HEK293 (cell line): ENCODE data around the gene DSCAML1.

ENCODE experiments used
- CTCF ChIA-PET: fragments of 350-600 bp; formaldehyde crosslinking; extraction: SDS; loops from one replicate; lab custom pipeline; 2021; ENCODE audit warnings: antibody characterized with exemption; lab: Yijun Ruan, JAX
- POLR2A ChIA-PET: fragments of 300-600 bp; formaldehyde crosslinking; extraction: SDS; loops from one replicate; lab custom pipeline; 2020; ENCODE audit warnings: antibody characterized with exemption, inconsistent platforms; lab: Yijun Ruan, JAX
- H3K27ac ChIP-seq: fragments of 200-500 bp; sonication (Bioruptor generic); 2 replicates; pipeline ENCODE4 v1.5.1; 2014; ENCODE audit warnings: low read depth, low read length, control low read depth, inconsistent platforms; ENCODE audit errors: extremely low read depth
- H3K36me3 ChIP-seq, 2 experiments: fragments of 200-500 bp in 1 of 2; sonication (Bioruptor generic) in 1 of 2; 1 replicate in 1 of 2; 2 replicates in 1 of 2; pipeline ENCODE4 v1.5.1; 2014 to 2017; ENCODE audit warnings: inconsistent platforms in 2 of 2, low read length in 2 of 2; ENCODE audit not compliant: control insufficient read depth in 2 of 2, insufficient read depth in 1 of 2
- H3K4me1 ChIP-seq: fragments of 200-500 bp; sonication (Bioruptor generic); 2 replicates; pipeline ENCODE4 v1.5.1; 2014; ENCODE audit warnings: mild to moderate bottlenecking, low read length, inconsistent platforms; ENCODE audit not compliant: control insufficient read depth, insufficient read depth
- H3K4me3 ChIP-seq: 2 replicates; pipeline ENCODE4 v1.5.1; 2011; ENCODE audit warnings: low read depth, mild to moderate bottlenecking, control low read depth, low read length, moderate library complexity
- H3K9me3 ChIP-seq: fragments of 200-500 bp; sonication (Bioruptor generic); 2 replicates; pipeline ENCODE4 v1.5.1; 2014; ENCODE audit warnings: low read depth, low read length, inconsistent platforms; ENCODE audit not compliant: control insufficient read depth, insufficient read depth
- GLIS1 ChIP-seq: fragments of 450-650 bp; formaldehyde crosslinking; IDR thresholded peaks from 2 replicates; pipeline ENCODE4 v1.5.1; 2016; ENCODE audit warnings: missing biosample characterization, missing genetic modification characterization
- KLF9 ChIP-seq: fragments of 450-650 bp; formaldehyde crosslinking; IDR thresholded peaks from 2 replicates; pipeline ENCODE4 v1.5.1; 2016; ENCODE audit warnings: missing biosample characterization, missing genetic modification characterization, low read depth
- PRDM4 ChIP-seq: fragments of 450-650 bp; formaldehyde crosslinking; IDR thresholded peaks from 2 replicates; pipeline ENCODE4 v1.5.1; 2017; ENCODE audit warnings: missing biosample characterization, missing genetic modification characterization
- YY1 ChIP-seq: fragments of 450-650 bp; formaldehyde crosslinking; IDR thresholded peaks from 2 replicates; pipeline ENCODE4 v1.5.1; 2018; ENCODE audit warnings: missing biosample characterization, missing genetic modification characterization
- ZFP3 ChIP-seq: fragments of 450-650 bp; formaldehyde crosslinking; IDR thresholded peaks from 2 replicates; pipeline ENCODE4 v1.5.1; 2016; ENCODE audit warnings: low read depth, missing biosample characterization, missing genetic modification characterization
- ZFP37 ChIP-seq: fragments of 450-650 bp; formaldehyde crosslinking; IDR thresholded peaks from 2 replicates; pipeline ENCODE4 v1.5.1; 2016; ENCODE audit warnings: missing biosample characterization, missing genetic modification characterization
- ZIC2 ChIP-seq: fragments of 450-650 bp; formaldehyde crosslinking; IDR thresholded peaks from 2 replicates; pipeline ENCODE4 v1.5.1; 2016; ENCODE audit warnings: missing biosample characterization, missing genetic modification characterization
- ZNF16 ChIP-seq: fragments of 450-650 bp; formaldehyde crosslinking; IDR thresholded peaks from 2 replicates; pipeline ENCODE4 v1.5.1; 2016; ENCODE audit warnings: low read depth, missing biosample characterization, missing genetic modification characterization
- ZNF19 ChIP-seq: fragments of 450-650 bp; formaldehyde crosslinking; IDR thresholded peaks from 2 replicates; pipeline ENCODE4; 2016; ENCODE audit warnings: missing biosample characterization, missing genetic modification characterization, low read depth
- ZNF211 ChIP-seq: fragments of 450-650 bp; formaldehyde crosslinking; IDR thresholded peaks from 2 replicates; pipeline ENCODE4 v1.5.1; 2016; ENCODE audit warnings: low read depth, missing biosample characterization, missing genetic modification characterization
- ZNF366 ChIP-seq: fragments of 450-650 bp; formaldehyde crosslinking; conservative IDR thresholded peaks from 2 replicates; pipeline ENCODE4 v1.5.1; 2016; ENCODE audit warnings: missing biosample characterization, missing genetic modification characterization
- ZNF426 ChIP-seq: fragments of 450-650 bp; formaldehyde crosslinking; IDR thresholded peaks from 2 replicates; pipeline ENCODE4 v1.5.1; 2017; ENCODE audit warnings: missing biosample characterization, missing genetic modification characterization, mild to moderate bottlenecking, inconsistent platforms, moderate library complexity
- ZNF513 ChIP-seq: fragments of 450-650 bp; IDR thresholded peaks from 2 replicates; pipeline ENCODE4 v1.5.1; 2018; ENCODE audit warnings: missing biosample characterization, missing genetic modification characterization
- ZNF558 ChIP-seq: fragments of 450-650 bp; formaldehyde crosslinking; IDR thresholded peaks from 2 replicates; pipeline ENCODE4 v1.5.1; 2016; ENCODE audit warnings: missing biosample characterization, missing genetic modification characterization
- ZNF585B ChIP-seq: fragments of 450-650 bp; formaldehyde crosslinking; IDR thresholded peaks from 2 replicates; pipeline ENCODE4 v1.5.1; 2016; ENCODE audit warnings: missing biosample characterization, missing genetic modification characterization
- ZNF623 ChIP-seq: fragments of 450-650 bp; formaldehyde crosslinking; IDR thresholded peaks from 2 replicates; pipeline ENCODE4 v1.5.1; 2016; ENCODE audit warnings: missing biosample characterization, missing genetic modification characterization
- ZNF639 ChIP-seq: fragments of 450-650 bp; formaldehyde crosslinking; IDR thresholded peaks from 2 replicates; pipeline ENCODE4 v1.5.1; 2016; ENCODE audit warnings: missing biosample characterization, missing genetic modification characterization
- ZNF645 ChIP-seq: fragments of 450-650 bp; formaldehyde crosslinking; IDR thresholded peaks from 2 replicates; pipeline ENCODE4; 2016; ENCODE audit warnings: missing biosample characterization, missing genetic modification characterization
- ZNF670 ChIP-seq: fragments of 450-650 bp; formaldehyde crosslinking; IDR thresholded peaks from 2 replicates; pipeline ENCODE4 v1.5.1; 2016; ENCODE audit warnings: missing biosample characterization, missing genetic modification characterization, low read depth
- ZNF791 ChIP-seq: fragments of 450-650 bp; formaldehyde crosslinking; IDR thresholded peaks from 2 replicates; pipeline ENCODE4 v1.5.1; 2016; ENCODE audit warnings: missing biosample characterization, missing genetic modification characterization

Gene DSCAML1

GRCh38 chr11:117528097-117528721 is 268.8 kb downstream of the DSCAML1 start:
- CTCF ChIA-PET, result interaction anchor here (1.0 to 1.8 kb wide), 3 partner anchors 83 to 291 kb away, joined by 3 to 5 read pairs (median 4); no protein-coding TSS in a partner anchor
- POLR2A ChIA-PET, result no interaction called here
- Histone ChIP-seq H3K27ac (no peak overlapping the region), H3K36me3 (no peaks in the 10 kb centered on the region), H3K4me3 (no peak overlapping the region), H3K9me3 (no peaks in the 10 kb centered on the region), H3K4me1 (peaks cover 3% of the 10 kb centered on the region; the same call in 1 of the 2 replicates)
- TF ChIP-seq GLIS1 (tag by site-specific recombination), result peak; percentile 45; the same call in 1 of the 2 replicates
- no peak for TF ChIP-seq ZNF211

- H3K27ac ChIP-seq, result no peak overlapping the region
- TF ChIP-seq ZNF670 (tag by site-specific recombination), result no peak
- no peak for TF ChIP-seq ZNF623 (tag by site-specific recombination)
- TF ChIP-seq ZNF426 (tag by site-specific recombination), result no peak
- TF ChIP-seq ZIC2, result no peak
- TF ChIP-seq ZNF585B (tag by site-specific recombination), result no peak
- no peak for TF ChIP-seq ZFP37
- no peak for TF ChIP-seq ZNF645 (tag by site-specific recombination)
- no peak for TF ChIP-seq ZNF639
- no peak for TF ChIP-seq ZNF513 (tag by site-specific recombination)
- TF ChIP-seq ZNF16 (tag by site-specific recombination), result no peak
- TF ChIP-seq KLF9 (tag by site-specific recombination), result no peak
- TF ChIP-seq YY1 (tag by site-specific recombination), result no peak
- no peak for TF ChIP-seq ZNF366 (tag by site-specific recombination)
- TF ChIP-seq ZNF558, result no peak
- TF ChIP-seq ZNF791 (tag by site-specific recombination), result no peak
- TF ChIP-seq ZFP3 (tag by site-specific recombination), result no peak
- no peak for TF ChIP-seq PRDM4 (tag by site-specific recombination)
- no peak for TF ChIP-seq ZNF19 (tag by site-specific recombination)
- ChIA-PET POLR2A (no interaction called here), CTCF (interaction anchor here (1.0 to 1.8 kb wide), 3 partner anchors 82 to 291 kb away, joined by 3 to 5 read pairs (median 4); no protein-coding TSS in a partner anchor)
- no peaks in the 10 kb centered on the region for H3K36me3 ChIP-seq
- peaks cover 3% of the 10 kb centered on the region; the same call in 1 of the 2 replicates for H3K4me1 ChIP-seq
- H3K9me3 ChIP-seq, result no peaks in the 10 kb centered on the region
- no peak overlapping the region for H3K4me3 ChIP-seq
Observed at GRCh38 chr11:117527271-117527670, 269.7 kb downstream of the DSCAML1 start.
